Loucy (cell line): ENCODE results near the gene BCCIP.

Experiments
- H2AFZ ChIP-seq: fragments of 200-600 bp; sonication (generic); 2 replicates; pipeline ENCODE4 v1.6.0; 2016; ENCODE audit warnings: antibody characterized with exemption, mild to moderate bottlenecking, low read length, moderate library complexity
- H3F3A ChIP-seq: fragments of 200-600 bp; 2 replicates; pipeline ENCODE4 v1.6.0; 2016; ENCODE audit warnings: antibody characterized with exemption, low read depth, mild to moderate bottlenecking
- H3K27me3 ChIP-seq: fragments of 200-600 bp; sonication (generic); 2 replicates; pipeline ENCODE4 v1.6.1; 2014; ENCODE audit warnings: low read length, mild to moderate bottlenecking; ENCODE audit not compliant: insufficient read depth, poor library complexity, severe bottlenecking
- H3K36me3 ChIP-seq: fragments of 200-600 bp; sonication (generic); 2 replicates; pipeline ENCODE4 v1.6.1; 2016; ENCODE audit warnings: low read length; ENCODE audit not compliant: insufficient read depth
- H3K4me1 ChIP-seq: fragments of 200-600 bp; sonication (generic); 2 replicates; pipeline ENCODE4 v1.5.1; 2014; ENCODE audit warnings: low read length, mild to moderate bottlenecking; ENCODE audit not compliant: insufficient read depth, poor library complexity, severe bottlenecking
- H3K4me2 ChIP-seq: fragments of 200-600 bp; sonication (generic); 2 replicates; pipeline ENCODE4 v1.6.0; 2014; ENCODE audit warnings: antibody characterized with exemption, low read length, low read depth, mild to moderate bottlenecking; ENCODE audit not compliant: poor library complexity, severe bottlenecking
- H3K4me3 ChIP-seq: fragments of 200-600 bp; sonication (generic); 2 replicates; pipeline ENCODE4 v1.5.1; 2014; ENCODE audit warnings: low read length, mild to moderate bottlenecking, mixed read lengths; ENCODE audit not compliant: poor library complexity, severe bottlenecking
- H3K79me2 ChIP-seq: fragments of 200-600 bp; sonication (generic); 2 replicates; pipeline ENCODE4 v1.6.1; 2014; ENCODE audit warnings: low read length; ENCODE audit not compliant: insufficient read depth
- H3K9ac ChIP-seq: fragments of 200-600 bp; sonication (generic); 2 replicates; pipeline ENCODE4 v1.6.0; 2014; ENCODE audit warnings: mild to moderate bottlenecking, low read depth, low read length, moderate library complexity; ENCODE audit not compliant: poor library complexity, severe bottlenecking
- H3K9me2 ChIP-seq: fragments of 200-600 bp; sonication (generic); replicated peaks from 2 replicates; pipeline ENCODE4 v1.6.1; 2016; ENCODE audit warnings: low read depth, low read length, mixed read lengths
- H3K9me3 ChIP-seq: fragments of 200-600 bp; sonication (generic); 2 replicates; pipeline ENCODE4 v1.6.1; 2014; ENCODE audit warnings: mild to moderate bottlenecking, antibody characterized with exemption, low read length, low read depth; ENCODE audit not compliant: insufficient read depth
- H4K20me1 ChIP-seq: fragments of 200-600 bp; sonication (generic); 2 replicates; pipeline ENCODE4 v1.6.0; 2014; ENCODE audit warnings: antibody characterized with exemption, low read length, mild to moderate bottlenecking; ENCODE audit not compliant: insufficient read depth, poor library complexity, severe bottlenecking
- EZH2phosphoT487 ChIP-seq: fragments of 200-600 bp; IDR thresholded peaks from 2 replicates; pipeline ENCODE4 v1.6.1; 2018; ENCODE audit warnings: antibody characterized with exemption, mild to moderate bottlenecking, moderate library complexity, borderline replicate concordance
- TF ChIP-seq, protein P1 (sequence below): fragments of 200-600 bp; sonication (generic); conservative IDR thresholded peaks from 2 replicates; pipeline ENCODE4 v1.5.1; 2014; ENCODE audit warnings: mild to moderate bottlenecking, antibody characterized with exemption, low read length

Gene BCCIP

DNA sequence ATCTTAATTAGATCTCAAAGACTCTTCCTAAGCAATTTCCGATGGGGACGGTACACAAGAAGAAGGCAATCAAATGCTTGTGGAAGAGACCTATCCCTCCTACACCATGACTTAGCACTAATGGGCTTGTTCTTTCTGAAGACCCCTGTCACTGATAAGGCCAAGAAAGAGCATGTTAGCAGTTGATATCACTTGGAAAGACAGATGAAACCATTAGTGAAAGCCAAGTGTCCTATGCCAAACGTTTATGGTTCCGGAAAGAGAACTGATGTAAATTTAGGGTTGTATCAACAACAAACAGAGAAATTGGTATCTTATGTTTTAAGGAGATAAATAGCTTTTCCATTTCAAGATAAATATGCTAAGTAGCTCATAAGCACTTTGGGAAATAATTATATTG, 6.8 kb upstream of the BCCIP start:
- Histone ChIP-seq H4K20me1 (no peaks in the 10 kb centered on the region), H3K79me2 (no peaks in the 10 kb centered on the region), H3F3A (no peaks in the 10 kb centered on the region), H3K9me3 (no peaks in the 10 kb centered on the region), H3K4me2 (no peak overlapping the region), H3K9me2 (no peaks in the 10 kb centered on the region), H3K4me1 (peaks cover 5% of the 10 kb centered on the region), H3K36me3 (no peaks in the 10 kb centered on the region), H3K9ac (no peak overlapping the region), H2AFZ (no peak overlapping the region), H3K4me3 (no peak overlapping the region), H3K27me3 (no peaks in the 10 kb centered on the region)
- TF ChIP-seq, protein P1, sequence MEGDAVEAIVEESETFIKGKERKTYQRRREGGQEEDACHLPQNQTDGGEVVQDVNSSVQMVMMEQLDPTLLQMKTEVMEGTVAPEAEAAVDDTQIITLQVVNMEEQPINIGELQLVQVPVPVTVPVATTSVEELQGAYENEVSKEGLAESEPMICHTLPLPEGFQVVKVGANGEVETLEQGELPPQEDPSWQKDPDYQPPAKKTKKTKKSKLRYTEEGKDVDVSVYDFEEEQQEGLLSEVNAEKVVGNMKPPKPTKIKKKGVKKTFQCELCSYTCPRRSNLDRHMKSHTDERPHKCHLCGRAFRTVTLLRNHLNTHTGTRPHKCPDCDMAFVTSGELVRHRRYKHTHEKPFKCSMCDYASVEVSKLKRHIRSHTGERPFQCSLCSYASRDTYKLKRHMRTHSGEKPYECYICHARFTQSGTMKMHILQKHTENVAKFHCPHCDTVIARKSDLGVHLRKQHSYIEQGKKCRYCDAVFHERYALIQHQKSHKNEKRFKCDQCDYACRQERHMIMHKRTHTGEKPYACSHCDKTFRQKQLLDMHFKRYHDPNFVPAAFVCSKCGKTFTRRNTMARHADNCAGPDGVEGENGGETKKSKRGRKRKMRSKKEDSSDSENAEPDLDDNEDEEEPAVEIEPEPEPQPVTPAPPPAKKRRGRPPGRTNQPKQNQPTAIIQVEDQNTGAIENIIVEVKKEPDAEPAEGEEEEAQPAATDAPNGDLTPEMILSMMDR = no peak
- no peak for TF ChIP-seq EZH2phosphoT487

- Histone ChIP-seq H4K20me1 (no peaks in the 10 kb centered on the region), H3K4me2 (no peak overlapping the region), H3K4me1 (peaks cover 13% of the 10 kb centered on the region), H3K4me3 (no peak overlapping the region), H3K9me3 (no peaks in the 10 kb centered on the region), H2AFZ (no peak overlapping the region), H3K9ac (no peak overlapping the region), H3K9me2 (no peaks in the 10 kb centered on the region), H3F3A (no peaks in the 10 kb centered on the region), H3K27me3 (no peaks in the 10 kb centered on the region), H3K79me2 (peaks cover 8% of the 10 kb centered on the region), H3K36me3 (no peaks in the 10 kb centered on the region)
- TF ChIP-seq, protein P1 = no peak
- TF ChIP-seq EZH2phosphoT487 = no peak
These were observed 5.9 kb upstream of the BCCIP start for GRCh38 chr10:125817337-125817946.

DNA sequence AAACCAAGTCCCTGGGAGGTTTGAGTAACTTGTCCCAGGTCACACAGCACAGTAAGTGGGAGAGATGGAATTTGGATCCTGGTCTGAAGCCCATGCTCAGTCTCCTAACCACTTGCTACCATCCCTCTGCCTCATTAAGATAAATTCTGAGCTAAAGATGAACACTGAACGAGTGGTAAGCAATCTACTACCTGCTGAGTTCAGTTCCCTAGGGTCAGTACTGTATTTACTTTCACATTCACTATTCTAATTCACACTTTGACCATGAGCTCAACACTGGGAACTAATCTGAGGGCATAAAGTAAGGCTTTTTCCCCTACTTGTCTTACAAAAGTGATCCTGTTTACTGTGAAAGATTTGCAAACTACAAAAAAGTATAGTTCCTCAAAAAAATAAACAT, 2.6 kb upstream of the BCCIP start:
- peaks cover 28% of the 10 kb centered on the region for H3K4me1 ChIP-seq
- no peaks in the 10 kb centered on the region for H3K36me3 ChIP-seq
- H2AFZ ChIP-seq = no peak overlapping the region
- peaks cover 38% of the 10 kb centered on the region for H3K79me2 ChIP-seq
- TF ChIP-seq, protein P1 = no peak
- TF ChIP-seq EZH2phosphoT487 = no peak
- H3K9me2 ChIP-seq = no peaks in the 10 kb centered on the region
- H4K20me1 ChIP-seq = peaks cover 22% of the 10 kb centered on the region
- no peaks in the 10 kb centered on the region for H3F3A ChIP-seq
- H3K9ac ChIP-seq = no peak overlapping the region
- H3K4me2 ChIP-seq = peak overlapping the region; percentile 95
- H3K27me3 ChIP-seq = no peaks in the 10 kb centered on the region
- H3K9me3 ChIP-seq = no peaks in the 10 kb centered on the region
- no peak overlapping the region for H3K4me3 ChIP-seq
